ENCODE results near the gene SMIM12. TPM values are rescaled to one million over a fixed set of nuclear protein-coding genes. Genes with fewer than 3 reads are reported as not detected.

SMIM12 gene
- total and polyA plus RNA-seq, 2 of the 8 experiments (the other 6 are each of a cell fraction or from before 2014, with no cell fraction given) = 40.9 to 49.2 TPM

- no peaks in the 10 kb centered on the region for H3K4me1 ChIP-seq (replicated peaks in 1 of 4; ENCODE audit: control insufficient read depth in 3 of 4, insufficient read depth in 4 of 4, low read length in 3 of 4)
- no peak overlapping the region for H3K23ac ChIP-seq (ENCODE audit: insufficient read length)
- H3K79me1 ChIP-seq (ENCODE audit: low read depth, low read length) = no peaks in the 10 kb centered on the region
- POLR2A ChIA-PET (ENCODE audit: partially characterized antibody) = interaction anchor here (0.6 to 1.0 kb wide), 3 partner anchors 21 to 279 kb away, joined by 3 to 4 read pairs (median 4); partner anchors contain the start of gene SMIM12
- no peaks in the 10 kb centered on the region for H3K9me3 ChIP-seq (ENCODE audit: insufficient read depth in 2 of 2, low read depth in 1 of 2, low read length in 1 of 2)
- H2BK5ac ChIP-seq (ENCODE audit: low read depth, low read length) = no peak overlapping the region
- no peak overlapping the region for H3K4ac ChIP-seq (replicated peaks; ENCODE audit: insufficient read length, low read depth, low read length)
- H3K79me2 ChIP-seq (ENCODE audit: control insufficient read depth in 1 of 2, insufficient read depth in 2 of 2, low read length in 2 of 2) = no peaks in the 10 kb centered on the region
- no peak overlapping the region for H3K14ac ChIP-seq (ENCODE audit: insufficient read length)
- DNase-seq (ENCODE audit: low read depth in 1 of 2, low spot score in 2 of 2) (no peak), FAIRE-seq (peak; percentile 72)
- no peak overlapping the region for H3K27ac ChIP-seq (ENCODE audit: low read depth, low read length)
- 82% methylated on average over 5 of the region's 5 CpGs; no CpG with 5 or more reads in 1 of the 2 experiments for WGBS, 2 experiments (ENCODE audit: extremely low coverage in 1 of 2, insufficient coverage in 1 of 2, insufficient read length in 1 of 2, insufficient replicate concordance in 2 of 2, low coverage in 1 of 2, low lambda C conversion rate in 2 of 2, missing lambda C conversion rate in 1 of 2)
- no peak overlapping the region for H2BK120ac ChIP-seq (replicated peaks; ENCODE audit: low read depth, low read length)
- no peak overlapping the region for H3K56ac ChIP-seq (replicated peaks; ENCODE audit: insufficient read length, low read depth, low read length)
- TF ChIP-seq SIN3A (conservative IDR thresholded peaks at IDR 0.05 in 1 of 2, IDR thresholded peaks at IDR 0.05 in 1 of 2; ENCODE audit: low read depth in 1 of 2, low read length in 2 of 2) (peak in 1 of 2 experiments; percentile 38; a peak in 1 of 4 replicates), TCF12 (IDR thresholded peaks at IDR 0.05; ENCODE audit: low read depth, low read length) (0 out of 2 replicates have a peak, but pooled peaks have one; percentile 69), RFX5 (IDR thresholded peaks at IDR 0.05; ENCODE audit: borderline replicate concordance, low read depth, low read length) (no peak)
- no peak overlapping the region for H4K5ac ChIP-seq (ENCODE audit: insufficient read length, low read depth, low read length)
- H4K8ac ChIP-seq (ENCODE audit: extremely low read depth, insufficient read depth, low read length) = no peak overlapping the region
- no peak overlapping the region for H3K4me3 ChIP-seq (ENCODE audit: extremely low read depth in 1 of 4, insufficient read depth in 2 of 4, low read depth in 3 of 4, low read length in 4 of 4)
- no peak overlapping the region for H3K4me2 ChIP-seq (ENCODE audit: insufficient read depth in 1 of 2, low read depth in 2 of 2, low read length in 2 of 2)
- no peak overlapping the region for H3K18ac ChIP-seq (ENCODE audit: extremely low read depth, low read length)
- H3K9ac ChIP-seq (replicated peaks in 1 of 4; ENCODE audit: extremely low read depth in 1 of 4, low read depth in 3 of 4, low read length in 3 of 4) = no peak overlapping the region
- H3K23me2 ChIP-seq (ENCODE audit: low read depth, low read length) = no peaks in the 10 kb centered on the region; the same call in 1 of the 2 replicates
- H2BK15ac ChIP-seq (ENCODE audit: low read length) = no peak overlapping the region
- CTCF ChIA-PET (ENCODE audit: partially characterized antibody) = interaction anchor here (0.6 to 1.5 kb wide), 6 partner anchors 8 to 161 kb away, joined by 3 to 9 read pairs (median 3); no protein-coding TSS in a partner anchor
- H2BK20ac ChIP-seq (ENCODE audit: low read length) = no peak overlapping the region
- no peak overlapping the region for H2BK12ac ChIP-seq (ENCODE audit: low read depth, low read length)
- H2AK5ac ChIP-seq (ENCODE audit: low read depth, low read length) = no peak overlapping the region
- no peaks in the 10 kb centered on the region; a peak in 1 of 7 replicates for H3K27me3 ChIP-seq (replicated peaks in 1 of 4; ENCODE audit: control insufficient read depth in 3 of 4, extremely low read depth in 1 of 4, insufficient read depth in 3 of 4, low read length in 3 of 4)
- no peak overlapping the region for H2AFZ ChIP-seq (ENCODE audit: low read length)
- no peak overlapping the region for H4K91ac ChIP-seq (replicated peaks; ENCODE audit: insufficient read length, low read length)
- no peaks in the 10 kb centered on the region for H4K20me1 ChIP-seq (replicated peaks in 1 of 2; ENCODE audit: control insufficient read depth in 1 of 2, insufficient read depth in 2 of 2, low read length in 2 of 2)
- H3K36me3 ChIP-seq (ENCODE audit: control insufficient read depth in 2 of 4, insufficient read depth in 4 of 4, low read length in 3 of 4) = no peaks in the 10 kb centered on the region
Observed at GRCh38 chr1:34907487-34908090, 48.0 kb upstream of the SMIM12 start.
